Activated T-cell treated with anti-CD3 and anti-CD28 coated beads, Interleukin-2, amount 50 U/mL, for 72 hours (primary cell): ENCODE results near the gene HNRNPUL1. TPM values are rescaled to one million over a fixed set of nuclear protein-coding genes. Genes with fewer than 3 reads are reported as not detected.

Experiments used
- ATAC-seq, 2 donors: fragments of 150-1000 bp; cut with Tn5 transposase; replicated peaks in 1 of 2; 2 replicates each; pipeline ENCODE4 v1.10.0; 2021; ENCODE audit warnings: moderate library complexity in 2 of 2, mild to moderate bottlenecking in 1 of 2
- DNase-seq, 2 donors: peaks; one replicate each; pipeline ENCODE4 v3.0.0; 2021 to 2022; ENCODE audit warnings: mixed read lengths in 1 of 2
- H3K27ac Mint-ChIP-seq: one replicate; pipeline ENCODE4 v1.8.0; 2022; ENCODE audit warnings: mild to moderate bottlenecking, moderate library complexity, mixed read lengths
- H3K27me3 Mint-ChIP-seq: one replicate; pipeline ENCODE4 v1.8.0; 2022; ENCODE audit warnings: low read depth, mixed read lengths
- H3K36me3 Mint-ChIP-seq, 2 donors: one replicate each; pipeline ENCODE4 v1.8.0; 2022; ENCODE audit warnings: mixed read lengths in 2 of 2, mild to moderate bottlenecking in 1 of 2; ENCODE audit not compliant: insufficient read depth in 2 of 2
- H3K4me1 Mint-ChIP-seq: one replicate; pipeline ENCODE4 v1.8.0; 2022; ENCODE audit warnings: low read depth, mixed read lengths
- H3K4me3 Mint-ChIP-seq, 2 donors: one replicate each; pipeline ENCODE4 v1.8.0; 2022; ENCODE audit warnings: mild to moderate bottlenecking in 2 of 2, mixed read lengths in 2 of 2, moderate library complexity in 2 of 2
- H3K9me3 Mint-ChIP-seq, 2 donors: one replicate each; pipeline ENCODE4 v1.8.0; 2022; ENCODE audit warnings: mixed read lengths in 2 of 2
- total RNA-seq, 2 donors: library from RNA; stranded (reverse); gene quantifications; one replicate each; pipeline ENCODE4 v1.2.3, GENCODE V29; 2022

The HNRNPUL1 gene
- total RNA-seq, 2 donors from 2014 or later, result 276 to 351 TPM

DNA sequence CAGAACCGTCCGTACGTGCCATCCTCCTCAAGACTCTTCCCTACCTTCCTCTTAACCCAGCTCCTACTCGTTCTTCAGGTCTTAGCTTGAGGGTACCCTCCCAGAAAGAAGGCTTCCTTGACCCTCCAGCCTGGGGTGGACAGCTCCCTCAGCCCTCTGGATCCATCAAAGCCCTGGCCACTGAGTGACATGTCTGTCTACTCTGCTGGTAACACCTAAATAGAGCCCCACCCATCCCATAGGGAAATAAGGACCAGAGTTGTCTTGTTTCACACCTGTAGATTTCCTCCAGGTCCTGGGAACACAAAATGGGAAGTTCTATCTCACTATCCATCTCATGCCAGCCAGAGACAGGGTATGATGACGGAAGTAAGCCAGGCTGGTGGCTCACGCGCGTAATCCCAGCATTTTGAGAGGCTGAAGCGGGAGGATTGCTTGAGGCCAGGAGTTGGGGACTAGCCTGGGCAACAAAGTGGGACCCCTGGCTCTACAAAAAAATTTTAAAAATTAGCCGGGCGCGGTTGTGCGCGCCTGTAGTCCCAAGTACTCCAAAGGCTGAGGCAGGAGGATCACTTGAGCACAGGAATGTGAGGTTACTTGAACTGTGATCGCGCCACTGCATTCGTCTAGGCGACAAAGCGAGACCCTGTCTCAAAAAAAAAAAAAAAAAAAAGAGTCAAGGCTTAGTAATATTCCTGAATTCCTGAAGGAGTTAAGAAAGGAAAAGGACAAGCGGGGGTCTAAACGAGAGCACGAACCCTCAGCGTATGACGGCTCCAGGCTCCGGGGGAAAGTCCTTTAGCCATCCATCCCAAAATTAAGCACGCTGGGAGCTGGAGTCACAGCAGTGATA is 45.2 kb downstream of the HNRNPUL1 start:
- H3K36me3 Mint-ChIP-seq, result peaks cover 9 to 19% of the 10 kb centered on the region in 2 donors
- H3K27ac Mint-ChIP-seq, result peak overlapping the region; percentile 98
- no peaks in the 10 kb centered on the region for H3K9me3 Mint-ChIP-seq
- peaks cover 81% of the 10 kb centered on the region for H3K4me1 Mint-ChIP-seq
- H3K4me3 Mint-ChIP-seq, result peak overlapping the region; percentile 88 to 92
- peak in 1 of 2 donors; percentile 31 for DNase-seq
- H3K27me3 Mint-ChIP-seq, result no peaks in the 10 kb centered on the region
- ATAC-seq, result peak; percentile 3 to 7

GRCh38 chr19:41310033-41310831 is 46.1 kb downstream of the HNRNPUL1 start, which contains the start of gene CCDC97:
Gene CCDC97 (plus strand): TSS chr19:41310172. CDS start chr19:41310311, 139 bp downstream.
- peak; percentile 91 to 92 for DNase-seq
- Mint-ChIP-seq H3K9me3 (no peaks in the 10 kb centered on the region), H3K27ac (peak within 1 kb of the TSS; percentile 98), H3K36me3 (peaks cover 9 to 15% of the 10 kb centered on the region in 2 donors), H3K27me3 (no peaks in the 10 kb centered on the region), H3K4me3 (peak within 1 kb of the TSS; percentile 88 to 92), H3K4me1 (peaks cover 73% of the 10 kb centered on the region)
- ATAC-seq, result peak; percentile 74

DNA sequence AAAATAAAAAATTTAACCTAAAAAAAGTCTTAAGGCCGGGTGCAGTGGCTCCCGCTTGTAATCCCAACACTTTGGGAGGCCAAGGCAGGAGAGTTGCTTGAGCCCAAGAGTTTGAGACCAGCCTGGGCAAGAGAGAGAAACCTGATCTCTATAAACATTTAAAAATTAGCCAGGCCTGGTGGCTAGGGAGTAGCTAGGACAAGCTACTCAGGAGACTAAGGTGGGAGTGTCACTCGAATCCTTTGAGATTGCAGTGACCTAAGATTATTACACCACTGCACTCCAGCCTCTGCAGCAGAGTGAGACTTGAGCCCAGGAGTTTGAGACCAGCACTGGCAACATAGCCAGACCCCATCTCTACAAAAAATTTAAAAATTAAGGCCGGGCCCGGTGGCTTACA is 46.9 kb downstream of the HNRNPUL1 start:
- Mint-ChIP-seq H3K9me3 (no peaks in the 10 kb centered on the region), H3K27me3 (no peaks in the 10 kb centered on the region), H3K4me3 (peak overlapping the region; percentile 29 to 88), H3K4me1 (peaks cover 67% of the 10 kb centered on the region), H3K27ac (peak overlapping the region; percentile 98), H3K36me3 (peaks cover 10 to 12% of the 10 kb centered on the region in 2 donors)
- no peak for ATAC-seq
- DNase-seq, result no peak

- H3K4me1 Mint-ChIP-seq, result peaks cover 62% of the 10 kb centered on the region
- no peaks in the 10 kb centered on the region for H3K9me3 Mint-ChIP-seq
- H3K27ac Mint-ChIP-seq, result peak overlapping the region; percentile 3
- DNase-seq, result no peak
- peaks cover 11 to 12% of the 10 kb centered on the region in 2 donors for H3K36me3 Mint-ChIP-seq
- no peaks in the 10 kb centered on the region for H3K27me3 Mint-ChIP-seq
- H3K4me3 Mint-ChIP-seq, result peak overlapping the region; percentile 29 to 88
- no peak for ATAC-seq
These were observed 47.4 kb downstream of the HNRNPUL1 start for GRCh38 chr19:41311613-41312012.

DNA sequence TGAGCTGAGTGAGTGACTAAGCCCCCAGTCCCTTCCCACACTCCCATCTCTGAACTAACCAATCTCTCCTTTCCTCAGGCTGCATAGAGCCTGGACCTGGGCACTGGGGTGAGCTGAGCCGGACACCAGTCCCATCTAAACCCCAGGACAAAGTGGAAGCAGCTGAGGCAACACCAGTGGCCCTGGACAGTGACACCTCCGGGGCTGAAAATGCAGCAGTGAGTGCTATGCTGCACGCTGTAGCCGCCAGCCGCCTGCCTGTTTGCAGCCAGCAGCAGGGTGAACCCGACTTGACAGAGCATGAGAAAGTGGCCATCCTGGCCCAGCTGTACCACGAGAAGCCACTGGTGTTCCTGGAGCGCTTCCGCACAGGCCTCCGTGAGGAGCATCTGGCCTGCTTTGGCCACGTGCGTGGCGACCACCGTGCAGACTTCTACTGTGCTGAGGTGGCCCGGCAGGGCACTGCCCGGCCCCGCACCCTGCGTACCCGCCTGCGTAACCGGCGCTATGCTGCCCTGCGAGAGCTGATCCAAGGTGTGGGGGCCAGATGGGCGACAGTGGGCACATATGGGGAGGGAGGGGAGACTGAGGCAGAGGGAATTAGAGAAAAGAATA is 52.2 kb downstream of the HNRNPUL1 start:
- no peaks in the 10 kb centered on the region for H3K9me3 Mint-ChIP-seq
- peaks cover 15 to 19% of the 10 kb centered on the region in 2 donors for H3K36me3 Mint-ChIP-seq
- no peak for DNase-seq
- no peak overlapping the region for H3K4me3 Mint-ChIP-seq
- no peaks in the 10 kb centered on the region for H3K27me3 Mint-ChIP-seq
- H3K4me1 Mint-ChIP-seq, result peaks cover 26% of the 10 kb centered on the region
- ATAC-seq, result no peak
- peak overlapping the region; percentile 79 for H3K27ac Mint-ChIP-seq

DNA sequence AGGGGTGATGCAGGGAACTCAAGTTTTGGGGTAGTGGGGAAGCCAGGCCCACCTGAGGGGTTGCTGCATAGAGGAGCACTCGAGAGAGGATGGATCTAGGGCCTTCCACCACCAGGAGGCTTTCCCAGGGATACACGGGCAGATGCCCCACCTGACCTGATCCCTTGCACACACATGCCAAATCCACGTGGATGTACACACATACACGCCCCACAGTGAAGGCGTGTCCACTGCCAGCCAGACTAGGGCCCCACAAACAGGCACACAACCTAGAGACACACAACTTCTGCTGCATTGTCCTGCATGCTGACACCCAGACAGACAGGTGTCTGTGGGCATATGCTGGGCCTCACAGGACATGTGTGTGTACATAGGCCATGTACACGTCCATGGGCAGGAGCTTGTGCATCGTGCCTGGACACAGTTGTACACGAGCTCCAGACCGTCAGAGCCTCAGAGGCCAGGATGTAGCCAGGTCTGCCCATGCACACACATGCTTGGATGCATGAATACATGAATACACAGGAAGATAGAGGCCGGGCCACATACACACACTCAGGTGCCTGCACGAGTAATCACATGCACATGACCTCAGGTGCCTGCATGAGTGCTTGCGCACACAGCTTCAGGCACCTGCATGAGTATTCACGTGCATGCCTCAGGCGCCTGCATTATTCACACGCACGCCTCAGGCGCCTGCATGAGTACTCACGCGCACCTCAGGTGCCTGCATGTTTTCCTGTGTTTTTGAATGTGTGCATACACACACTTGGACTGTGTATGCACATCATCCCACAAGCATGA is 54.7 kb downstream of the HNRNPUL1 start:
- Mint-ChIP-seq H3K4me1 (peaks cover 16% of the 10 kb centered on the region), H3K4me3 (no peak overlapping the region), H3K36me3 (peaks cover 12 to 19% of the 10 kb centered on the region in 2 donors), H3K27ac (no peak overlapping the region), H3K27me3 (no peaks in the 10 kb centered on the region), H3K9me3 (no peaks in the 10 kb centered on the region)
- DNase-seq (no peak), ATAC-seq (peak; percentile 3 to 11)

DNA sequence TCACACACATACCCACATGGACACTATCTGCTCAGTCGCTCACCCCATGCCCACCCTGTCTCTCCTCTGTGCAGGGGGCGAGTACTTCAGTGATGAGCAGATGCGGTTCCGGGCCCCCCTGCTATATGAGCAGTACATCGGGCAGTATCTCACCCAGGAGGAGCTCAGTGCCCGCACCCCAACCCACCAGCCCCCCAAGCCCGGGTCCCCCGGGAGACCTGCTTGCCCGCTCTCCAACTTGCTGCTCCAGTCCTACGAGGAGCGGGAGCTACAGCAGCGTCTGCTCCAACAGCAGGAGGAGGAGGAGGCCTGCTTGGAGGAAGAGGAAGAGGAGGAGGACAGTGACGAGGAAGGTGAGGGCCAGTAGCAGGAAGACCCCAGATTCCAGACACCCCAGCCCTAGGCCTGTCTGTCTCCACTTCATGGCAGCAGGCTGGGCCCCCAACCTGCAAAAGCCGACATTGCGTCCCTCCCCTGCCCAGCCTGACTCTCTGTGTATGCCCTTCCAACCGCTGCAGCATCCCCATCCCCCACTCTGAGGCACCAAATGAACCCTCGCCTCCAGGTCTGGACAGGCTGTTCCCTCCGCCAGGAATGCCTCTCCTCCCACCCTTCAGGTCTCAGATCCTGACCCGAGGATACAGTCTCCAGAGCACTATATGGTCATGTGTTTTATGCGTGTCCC is 55.5 kb downstream of the HNRNPUL1 start:
- no peaks in the 10 kb centered on the region for H3K9me3 Mint-ChIP-seq
- H3K4me1 Mint-ChIP-seq, result peaks cover 22% of the 10 kb centered on the region
- H3K4me3 Mint-ChIP-seq, result no peak overlapping the region
- H3K27me3 Mint-ChIP-seq, result no peaks in the 10 kb centered on the region
- H3K27ac Mint-ChIP-seq, result no peak overlapping the region
- peaks cover 12 to 19% of the 10 kb centered on the region in 2 donors for H3K36me3 Mint-ChIP-seq
- no peak for DNase-seq
- ATAC-seq, result peak in 1 of 2 donors; percentile 2

DNA sequence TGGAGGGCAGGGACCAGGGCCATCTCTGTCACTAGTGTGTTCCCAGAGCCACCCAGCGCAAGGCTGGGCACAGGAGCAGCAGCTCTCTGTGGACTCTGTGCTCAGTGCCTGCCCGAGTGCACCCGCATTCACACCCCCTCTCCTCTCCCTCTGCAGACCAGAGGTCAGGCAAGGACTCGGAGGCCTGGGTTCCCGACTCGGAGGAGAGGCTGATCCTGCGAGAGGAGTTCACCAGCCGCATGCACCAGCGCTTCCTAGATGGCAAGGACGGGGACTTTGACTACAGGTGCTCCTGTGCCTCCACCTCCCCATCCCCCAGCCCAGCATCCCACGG is 56.0 kb downstream of the HNRNPUL1 start:
- DNase-seq (no peak), ATAC-seq (no peak)
- Mint-ChIP-seq H3K27me3 (no peaks in the 10 kb centered on the region), H3K4me3 (no peak overlapping the region), H3K36me3 (peaks cover 12 to 19% of the 10 kb centered on the region in 2 donors), H3K27ac (no peak overlapping the region), H3K9me3 (no peaks in the 10 kb centered on the region), H3K4me1 (peaks cover 27% of the 10 kb centered on the region)

- H3K27ac Mint-ChIP-seq, result no peak overlapping the region
- DNase-seq (no peak), ATAC-seq (no peak)
- H3K27me3 Mint-ChIP-seq, result no peaks in the 10 kb centered on the region
- H3K36me3 Mint-ChIP-seq, result peaks cover 12 to 19% of the 10 kb centered on the region in 2 donors
- no peaks in the 10 kb centered on the region for H3K9me3 Mint-ChIP-seq
- peaks cover 31% of the 10 kb centered on the region for H3K4me1 Mint-ChIP-seq
- H3K4me3 Mint-ChIP-seq, result no peak overlapping the region
These were observed 56.4 kb downstream of the HNRNPUL1 start for GRCh38 chr19:41320568-41320967.

- DNase-seq, result no peak
- H3K27ac Mint-ChIP-seq, result peak overlapping the region; percentile 51
- H3K27me3 Mint-ChIP-seq, result no peaks in the 10 kb centered on the region
- ATAC-seq, result no peak
- peaks cover 34% of the 10 kb centered on the region for H3K4me1 Mint-ChIP-seq
- H3K36me3 Mint-ChIP-seq, result peaks cover 10 to 21% of the 10 kb centered on the region in 2 donors
- no peak overlapping the region for H3K4me3 Mint-ChIP-seq
- no peaks in the 10 kb centered on the region for H3K9me3 Mint-ChIP-seq
These were observed 57.0 kb downstream of the HNRNPUL1 start for GRCh38 chr19:41321204-41321599.

GRCh38 chr19:41321600-41322270 is 57.6 kb downstream of the HNRNPUL1 start:
- DNase-seq (peak in 1 of 2 donors; percentile 20), ATAC-seq (no peak)
- Mint-ChIP-seq H3K4me3 (no peak overlapping the region), H3K4me1 (peaks cover 39% of the 10 kb centered on the region), H3K36me3 (peaks cover 12 to 23% of the 10 kb centered on the region in 2 donors), H3K27ac (peak overlapping the region; percentile 51), H3K9me3 (no peaks in the 10 kb centered on the region), H3K27me3 (no peaks in the 10 kb centered on the region)
